Ishikawa (cell line): ENCODE data around the gene TMEM253.

Experiments
- CEBPB ChIP-seq: IDR thresholded peaks from 2 replicates; pipeline ENCODE4 v1.6.1; 2012
- CREB1 ChIP-seq: IDR thresholded peaks from 2 replicates; pipeline ENCODE4 v1.6.1; 2012; ENCODE audit warnings: low read depth
- EGR1 ChIP-seq: IDR thresholded peaks from 2 replicates; pipeline ENCODE4 v1.6.1; 2012
- EP300 ChIP-seq: IDR thresholded peaks from 2 replicates; pipeline ENCODE4 v1.6.1; 2012; ENCODE audit warnings: borderline replicate concordance
- FOXM1 ChIP-seq: IDR thresholded peaks from 2 replicates; pipeline ENCODE4 v1.6.1; 2012; ENCODE audit warnings: low read depth, borderline replicate concordance
- MAX ChIP-seq: IDR thresholded peaks from 2 replicates; pipeline ENCODE4 v1.6.1; 2012
- NFIC ChIP-seq: IDR thresholded peaks from 2 replicates; pipeline ENCODE4 v1.6.1; 2012
- RAD21 ChIP-seq: IDR thresholded peaks from 2 replicates; pipeline ENCODE4 v1.6.1; 2012; ENCODE audit warnings: low read depth
- REST ChIP-seq: IDR thresholded peaks from 2 replicates; pipeline ENCODE4 v1.6.1; 2012; ENCODE audit warnings: low read depth, mild to moderate bottlenecking
- TAF1 ChIP-seq: IDR thresholded peaks from 2 replicates; pipeline ENCODE4 v1.6.1; 2012; ENCODE audit warnings: low read depth, mild to moderate bottlenecking
- TCF12 ChIP-seq: IDR thresholded peaks from 2 replicates; pipeline ENCODE4 v1.6.1; 2012; ENCODE audit warnings: low read depth
- TEAD4 ChIP-seq: IDR thresholded peaks from 2 replicates; pipeline ENCODE4 v1.6.1; 2012
- YY1 ChIP-seq: IDR thresholded peaks from 2 replicates; pipeline ENCODE4 v1.6.1; 2012; ENCODE audit warnings: low read depth
- ZBTB7A ChIP-seq: IDR thresholded peaks from 2 replicates; pipeline ENCODE4 v1.6.1; 2012; ENCODE audit warnings: low read depth
- TF ChIP-seq, protein P1 (sequence below): IDR thresholded peaks from 2 replicates; pipeline ENCODE4 v1.6.1; 2012

The TMEM253 gene

DNA sequence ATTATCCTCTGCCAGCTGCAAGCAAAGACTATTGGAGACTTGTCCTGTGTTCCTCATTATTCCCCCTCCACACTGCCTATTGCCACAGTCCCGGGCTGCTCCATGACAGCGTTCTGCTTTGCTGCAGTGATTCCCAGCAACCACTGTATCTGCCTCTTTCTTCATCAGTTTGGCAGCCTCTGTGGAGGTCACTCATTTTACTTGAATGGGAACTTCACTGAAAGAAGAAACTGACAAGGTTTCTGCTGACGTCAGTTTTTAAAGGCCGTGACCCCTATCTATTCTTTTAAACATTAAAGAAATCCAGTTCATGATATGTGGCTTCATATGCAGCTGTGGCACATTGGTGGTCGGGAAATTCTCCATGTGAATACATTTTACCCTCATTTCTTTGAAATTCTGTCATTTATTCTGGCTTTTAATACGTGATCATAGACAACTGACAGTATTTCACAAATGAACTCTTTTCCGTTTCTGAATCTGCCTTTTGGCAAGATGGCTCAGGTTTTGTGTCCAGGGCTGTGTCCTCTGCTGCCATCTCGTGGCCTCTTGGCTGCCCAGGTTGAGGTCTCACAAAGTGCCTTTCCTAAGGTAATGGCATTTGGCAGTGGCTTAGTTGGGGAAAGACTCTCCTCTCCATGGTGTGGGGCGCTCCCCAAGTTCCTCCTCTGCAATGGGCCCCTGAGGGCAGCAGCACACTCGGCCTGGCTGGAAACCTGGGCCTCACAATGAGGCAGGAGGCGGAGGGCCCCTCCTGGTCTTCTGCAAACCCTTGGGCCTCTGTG is 5.8 kb downstream of the TMEM253 start:
- TF ChIP-seq YY1 (peak; percentile 82), FOXM1 (no peak), RAD21 (peak; percentile 86), NFIC (no peak; the same call in 1 of the 2 replicates), TCF12 (no peak)

- TF ChIP-seq TAF1 (no peak), CEBPB (no peak), ZBTB7A (no peak), YY1 (no peak), FOXM1 (0 out of 2 replicates have a peak, but pooled peaks have one; percentile 12), NFIC (peak; percentile 84; the same call in 1 of the 2 replicates), MAX (peak; percentile 39; the same call in 1 of the 2 replicates), TCF12 (peak; percentile 48; the same call in 1 of the 2 replicates), EGR1 (no peak), CREB1 (no peak), TEAD4 (peak; percentile 57; the same call in 1 of the 2 replicates), REST (no peak), EP300 (no peak), RAD21 (no peak)
- TF ChIP-seq, protein P1, sequence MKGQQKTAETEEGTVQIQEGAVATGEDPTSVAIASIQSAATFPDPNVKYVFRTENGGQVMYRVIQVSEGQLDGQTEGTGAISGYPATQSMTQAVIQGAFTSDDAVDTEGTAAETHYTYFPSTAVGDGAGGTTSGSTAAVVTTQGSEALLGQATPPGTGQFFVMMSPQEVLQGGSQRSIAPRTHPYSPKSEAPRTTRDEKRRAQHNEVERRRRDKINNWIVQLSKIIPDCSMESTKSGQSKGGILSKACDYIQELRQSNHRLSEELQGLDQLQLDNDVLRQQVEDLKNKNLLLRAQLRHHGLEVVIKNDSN = no peak
These were observed 6.5 kb downstream of the TMEM253 start for GRCh38 chr14:21107283-21107800.

DNA sequence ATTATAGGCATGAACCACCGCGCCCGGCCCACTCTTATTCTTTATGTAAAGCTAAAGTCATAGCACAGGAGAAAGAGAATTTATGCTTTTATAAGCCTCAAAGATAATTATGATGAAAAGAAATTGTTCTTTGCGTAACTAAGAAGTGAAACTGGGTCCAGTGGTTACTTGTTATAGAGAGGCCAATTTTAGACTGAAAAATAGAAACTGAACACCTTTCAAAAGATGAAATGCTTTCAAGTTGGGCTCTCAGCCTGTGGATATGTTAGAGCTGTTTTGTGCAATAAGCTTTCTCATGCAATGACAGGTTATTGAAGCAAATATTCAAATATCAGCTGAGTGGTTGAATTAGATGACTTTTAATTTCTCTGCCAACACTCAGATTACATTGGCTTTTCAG is 7.9 kb downstream of the TMEM253 start:
- no peak for TF ChIP-seq FOXM1
- TF ChIP-seq RAD21 = no peak
- no peak for TF ChIP-seq REST
- no peak for TF ChIP-seq TCF12
- TF ChIP-seq ZBTB7A = no peak
- TF ChIP-seq, protein P1 = no peak
- no peak for TF ChIP-seq EP300
- no peak for TF ChIP-seq YY1
- TF ChIP-seq MAX = no peak
- no peak for TF ChIP-seq CEBPB
- no peak for TF ChIP-seq TAF1
- TF ChIP-seq NFIC = no peak
- TF ChIP-seq TEAD4 = no peak
- TF ChIP-seq EGR1 = no peak
- no peak for TF ChIP-seq CREB1

- TF ChIP-seq YY1 (no peak), MAX (0 out of 2 replicates have a peak, but pooled peaks have one; percentile 10), EGR1 (no peak), REST (no peak)
These were observed 8.7 kb downstream of the TMEM253 start for GRCh38 chr14:21109377-21110138.
